GM18511 (cell line): ENCODE results near the gene COL6A2.

Experiments used
- ATAC-seq: cut with Tn5 transposase; IDR thresholded peaks from one replicate; pipeline ENCODE4 v1.9.1; 2021; ENCODE audit warnings: mild to moderate bottlenecking, moderate library complexity; ENCODE audit not compliant: unreplicated experiment

Gene COL6A2

GRCh38 chr21:46111857-46112724, 14.2 kb downstream of the COL6A2 start:
- no peak for ATAC-seq

GRCh38 chr21:46112725-46113215, 14.9 kb downstream of the COL6A2 start:
- no peak for ATAC-seq

- ATAC-seq = no peak
Measured at GRCh38 chr21:46113497-46114176, 15.7 kb downstream of the COL6A2 start.

- ATAC-seq = no peak
Measured at GRCh38 chr21:46114963-46115362, 17.1 kb downstream of the COL6A2 start.

- ATAC-seq = no peak
Measured at GRCh38 chr21:46115441-46116188, 17.7 kb downstream of the COL6A2 start.

- no peak for ATAC-seq
Measured at GRCh38 chr21:46116189-46116775, 18.4 kb downstream of the COL6A2 start.

GRCh38 chr21:46116776-46117585, 19.1 kb downstream of the COL6A2 start:
- no peak for ATAC-seq

GRCh38 chr21:46117586-46118315, 19.8 kb downstream of the COL6A2 start:
- no peak for ATAC-seq

- no peak for ATAC-seq
Measured at GRCh38 chr21:46118316-46119143, 20.6 kb downstream of the COL6A2 start.

- no peak for ATAC-seq
Measured at GRCh38 chr21:46119144-46119636, 21.3 kb downstream of the COL6A2 start.

GRCh38 chr21:46119637-46120271, 21.8 kb downstream of the COL6A2 start:
- ATAC-seq = no peak

- no peak for ATAC-seq
Measured at GRCh38 chr21:46120301-46121285, 22.7 kb downstream of the COL6A2 start.

- no peak for ATAC-seq
Measured at GRCh38 chr21:46121286-46122221, 23.6 kb downstream of the COL6A2 start.

GRCh38 chr21:46122237-46122671, 24.3 kb downstream of the COL6A2 start:
- no peak for ATAC-seq
